Measurements from ENCODE around the gene CAMK1D. TPM values are rescaled to one million over a fixed set of nuclear protein-coding genes. Genes with fewer than 3 reads are reported as not detected.

CAMK1D gene
- total RNA-seq, 1 experiment from 2014 or later: 6.3 TPM

DNA sequence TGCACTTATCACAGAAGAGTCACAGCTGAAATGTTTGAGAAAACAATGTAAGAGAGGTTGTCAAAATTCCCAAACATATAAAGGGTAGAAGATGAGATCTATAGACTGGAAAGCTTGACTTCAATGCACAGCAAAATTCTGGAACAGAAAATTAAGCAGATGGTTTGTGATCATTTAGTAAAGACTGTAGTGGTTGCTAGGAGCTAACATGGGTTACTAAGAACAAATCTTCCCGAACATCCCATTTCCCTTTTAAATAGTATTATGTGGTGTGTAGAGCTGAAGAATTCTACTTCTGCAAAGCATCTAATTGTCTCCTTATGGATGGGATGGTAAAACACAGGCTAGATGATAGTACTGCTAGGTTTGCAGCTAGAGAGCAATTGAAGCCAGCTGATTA lies 312.3 kb downstream of the CAMK1D start:
- H3K9me3 Mint-ChIP-seq: no peaks in the 10 kb centered on the region
- Histone ChIP-seq H3K79me2 (ENCODE audit: insufficient read depth, low read length) (no peaks in the 10 kb centered on the region), H4K5ac (ENCODE audit: insufficient read length, low read depth, low read length) (no peak overlapping the region), H2BK5ac (ENCODE audit: insufficient read length, low read length) (no peak overlapping the region), H4K20me1 (ENCODE audit: control insufficient read depth, insufficient read depth, insufficient read length) (no peaks in the 10 kb centered on the region), H2BK120ac (ENCODE audit: low read depth, low read length, poor library complexity, severe bottlenecking) (no peak overlapping the region), H4K8ac (replicated peaks; ENCODE audit: insufficient read length, low read depth, low read length) (no peak overlapping the region), H4K91ac (ENCODE audit: insufficient read length, low read depth, low read length) (no peak overlapping the region), H3K4me2 (ENCODE audit: insufficient read depth, insufficient read length, low read length) (no peak overlapping the region), H3K9me3 (ENCODE audit: control insufficient read depth, low read depth, low read length) (no peaks in the 10 kb centered on the region), H3K18ac (ENCODE audit: insufficient read length, low read depth, low read length) (no peak overlapping the region), H3K9ac (ENCODE audit: extremely low read depth, insufficient read length, low read length) (no peak overlapping the region), H3K27me3 (ENCODE audit: insufficient read depth, low read length) (no peaks in the 10 kb centered on the region), H2AK5ac (ENCODE audit: insufficient read length, low read length) (no peak overlapping the region), H3K56ac (ENCODE audit: insufficient read length, low read depth, low read length) (no peak overlapping the region), H3K23ac (ENCODE audit: insufficient read length, low read depth, low read length) (no peak overlapping the region), H3K4ac (ENCODE audit: low read depth, low read length) (no peak overlapping the region), H3K23me2 (ENCODE audit: insufficient read length, low read depth, low read length, poor library complexity, severe bottlenecking) (no peaks in the 10 kb centered on the region), H3K27ac (ENCODE audit: insufficient read length, low read depth, low read length) (no peak overlapping the region), H2AFZ (ENCODE audit: low read length) (no peak overlapping the region), H3K14ac (ENCODE audit: insufficient read depth, low read length) (no peak overlapping the region), H3T11ph (ENCODE audit: low read length) (no peak overlapping the region), H2BK12ac (ENCODE audit: insufficient read length, low read depth, low read length) (no peak overlapping the region), H3K4me1 (ENCODE audit: insufficient read depth, low read length) (no peaks in the 10 kb centered on the region), H2BK15ac (ENCODE audit: low read depth, low read length) (no peak overlapping the region), H2BK20ac (ENCODE audit: low read depth, low read length, poor library complexity, severe bottlenecking) (no peak overlapping the region), H3K79me1 (ENCODE audit: insufficient read depth, low read depth, low read length, poor library complexity, severe bottlenecking) (no peaks in the 10 kb centered on the region)
- no CpG with 5 or more reads among the region's 1 CpG for WGBS (ENCODE audit: extremely low coverage, insufficient read length, low lambda C conversion rate)
- H3K4me1 Mint-ChIP-seq: no peaks in the 10 kb centered on the region; a peak in 1 of 4 replicates
- no peak for DNase-seq
- H3K27me3 Mint-ChIP-seq (ENCODE audit: low read depth): no peaks in the 10 kb centered on the region
- H3K27ac Mint-ChIP-seq: no peak overlapping the region
- no peaks in the 10 kb centered on the region; a peak in 1 of 7 replicates for H3K36me3 Mint-ChIP-seq (ENCODE audit: insufficient read depth in 1 of 3, low read depth in 3 of 3)
- TF ChIP-seq, protein P1, sequence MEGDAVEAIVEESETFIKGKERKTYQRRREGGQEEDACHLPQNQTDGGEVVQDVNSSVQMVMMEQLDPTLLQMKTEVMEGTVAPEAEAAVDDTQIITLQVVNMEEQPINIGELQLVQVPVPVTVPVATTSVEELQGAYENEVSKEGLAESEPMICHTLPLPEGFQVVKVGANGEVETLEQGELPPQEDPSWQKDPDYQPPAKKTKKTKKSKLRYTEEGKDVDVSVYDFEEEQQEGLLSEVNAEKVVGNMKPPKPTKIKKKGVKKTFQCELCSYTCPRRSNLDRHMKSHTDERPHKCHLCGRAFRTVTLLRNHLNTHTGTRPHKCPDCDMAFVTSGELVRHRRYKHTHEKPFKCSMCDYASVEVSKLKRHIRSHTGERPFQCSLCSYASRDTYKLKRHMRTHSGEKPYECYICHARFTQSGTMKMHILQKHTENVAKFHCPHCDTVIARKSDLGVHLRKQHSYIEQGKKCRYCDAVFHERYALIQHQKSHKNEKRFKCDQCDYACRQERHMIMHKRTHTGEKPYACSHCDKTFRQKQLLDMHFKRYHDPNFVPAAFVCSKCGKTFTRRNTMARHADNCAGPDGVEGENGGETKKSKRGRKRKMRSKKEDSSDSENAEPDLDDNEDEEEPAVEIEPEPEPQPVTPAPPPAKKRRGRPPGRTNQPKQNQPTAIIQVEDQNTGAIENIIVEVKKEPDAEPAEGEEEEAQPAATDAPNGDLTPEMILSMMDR (conservative IDR thresholded peaks at IDR 0.05): no peak
- H3K4me3 Mint-ChIP-seq: no peak overlapping the region

Measured in H9 (cell line).